NOMO-1 treated with dmso at 0.1 percent for 144 hours (cell line): ENCODE results near the gene TXNRD1.
"Not testable (repeated sequence)": the region's sequence is repeated elsewhere in the genome, so short reads cannot be mapped to it uniquely, and the experiment has no call there.

Source experiments
- DNase-seq: peaks from one replicate; lab custom pipeline; 2025; ENCODE audit not compliant: unreplicated experiment; lab: John Stamatoyannopoulos, UW

TXNRD1 gene

DNA sequence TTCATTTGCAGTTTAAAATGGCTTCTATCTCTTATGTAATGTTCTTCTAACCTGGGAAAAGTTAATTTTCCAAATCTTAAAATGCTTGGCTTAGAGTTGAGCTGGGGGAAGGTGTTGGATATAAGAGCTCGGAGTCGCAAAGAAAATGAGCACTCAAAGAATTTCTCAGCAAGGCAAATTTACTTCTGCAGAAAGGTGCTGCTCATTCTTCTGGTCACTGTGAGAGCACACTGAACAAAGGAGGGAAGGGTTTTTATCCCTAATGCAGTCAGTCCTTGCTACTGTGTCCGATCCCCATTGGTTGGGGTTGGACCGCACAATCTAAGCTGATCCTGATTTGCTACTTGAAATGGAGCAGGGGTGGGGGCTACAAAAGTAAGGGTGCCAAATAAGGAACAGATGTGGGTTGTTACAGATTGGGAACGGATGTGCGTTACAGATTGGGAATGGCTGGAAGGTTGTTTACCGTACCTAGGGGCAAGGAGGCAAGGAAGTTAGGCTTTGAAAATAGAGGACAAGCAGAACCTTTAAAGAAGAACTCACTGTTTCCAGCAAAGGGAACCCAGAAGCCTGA, 19.4 kb downstream of the TXNRD1 start:
- no peak for DNase-seq

DNA sequence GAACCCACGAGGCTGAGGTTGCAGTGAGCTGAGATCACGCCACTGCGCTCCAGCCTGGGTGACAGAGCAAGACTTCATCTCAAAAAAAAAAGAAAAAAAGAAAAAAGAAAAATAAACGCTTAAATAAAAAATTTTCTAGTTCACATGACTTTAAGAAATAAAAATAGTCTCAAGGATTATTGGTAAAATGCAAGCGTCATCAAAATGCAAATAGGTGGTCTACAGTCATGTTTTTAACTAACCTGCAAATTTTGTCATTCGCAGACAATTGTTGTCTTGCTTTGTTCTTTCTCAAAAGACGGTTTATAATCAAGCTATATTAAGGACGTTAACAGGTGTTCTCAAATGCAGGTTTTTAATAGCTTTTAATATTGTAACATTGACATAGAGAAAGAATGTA, 22.4 kb downstream of the TXNRD1 start:
- no peak for DNase-seq

- DNase-seq: no peak
Observed at GRCh38 chr12:104242546-104243206, 27.1 kb downstream of the TXNRD1 start.

- DNase-seq: no peak
Observed at GRCh38 chr12:104243551-104243950, 28.0 kb downstream of the TXNRD1 start.

- no peak for DNase-seq
Observed at GRCh38 chr12:104243971-104244370, 28.4 kb downstream of the TXNRD1 start.

DNA sequence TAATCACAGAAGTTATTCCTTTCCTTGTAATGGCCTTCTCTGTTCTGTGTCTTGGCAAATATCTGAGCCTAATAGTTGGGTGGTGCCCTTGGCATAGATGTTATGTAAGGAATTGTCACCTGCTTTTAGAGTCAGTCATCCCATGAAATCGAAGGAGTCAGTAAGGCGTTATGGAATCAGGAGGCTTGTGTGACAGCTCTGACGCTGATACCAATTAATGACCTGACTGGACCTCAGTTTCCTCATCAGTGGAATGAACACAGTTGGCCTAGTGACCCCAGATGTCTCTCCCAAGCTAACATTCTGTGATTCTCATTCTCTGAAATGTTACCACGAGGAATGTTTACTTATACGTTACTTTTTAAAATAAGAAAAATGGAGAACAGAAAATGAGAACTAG, 32.1 kb downstream of the TXNRD1 start:
- no peak for DNase-seq

DNA sequence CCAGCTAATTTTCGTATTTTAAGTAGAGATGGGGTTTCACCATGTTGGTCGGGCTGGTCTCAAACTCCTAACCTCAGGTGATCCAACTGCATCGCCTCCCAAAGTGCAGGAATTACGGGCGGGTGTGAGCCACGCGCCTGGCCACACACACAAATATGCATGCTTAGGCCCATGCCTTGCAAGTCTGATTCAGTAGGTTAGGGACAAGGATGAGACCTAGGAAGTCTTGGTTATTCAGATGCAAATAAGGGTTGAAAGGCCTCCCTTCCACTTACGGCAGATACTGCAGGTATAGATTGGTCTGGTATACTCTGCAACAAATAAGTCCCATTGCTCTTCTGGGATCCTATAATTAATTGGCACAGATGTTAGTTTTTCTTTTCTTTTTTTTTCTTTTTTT, 32.9 kb downstream of the TXNRD1 start:
- no peak for DNase-seq

GRCh38 chr12:104249017-104249416, 33.4 kb downstream of the TXNRD1 start:
- DNase-seq: no peak

GRCh38 chr12:104249898-104250297, 34.3 kb downstream of the TXNRD1 start:
- DNase-seq: no peak

DNA sequence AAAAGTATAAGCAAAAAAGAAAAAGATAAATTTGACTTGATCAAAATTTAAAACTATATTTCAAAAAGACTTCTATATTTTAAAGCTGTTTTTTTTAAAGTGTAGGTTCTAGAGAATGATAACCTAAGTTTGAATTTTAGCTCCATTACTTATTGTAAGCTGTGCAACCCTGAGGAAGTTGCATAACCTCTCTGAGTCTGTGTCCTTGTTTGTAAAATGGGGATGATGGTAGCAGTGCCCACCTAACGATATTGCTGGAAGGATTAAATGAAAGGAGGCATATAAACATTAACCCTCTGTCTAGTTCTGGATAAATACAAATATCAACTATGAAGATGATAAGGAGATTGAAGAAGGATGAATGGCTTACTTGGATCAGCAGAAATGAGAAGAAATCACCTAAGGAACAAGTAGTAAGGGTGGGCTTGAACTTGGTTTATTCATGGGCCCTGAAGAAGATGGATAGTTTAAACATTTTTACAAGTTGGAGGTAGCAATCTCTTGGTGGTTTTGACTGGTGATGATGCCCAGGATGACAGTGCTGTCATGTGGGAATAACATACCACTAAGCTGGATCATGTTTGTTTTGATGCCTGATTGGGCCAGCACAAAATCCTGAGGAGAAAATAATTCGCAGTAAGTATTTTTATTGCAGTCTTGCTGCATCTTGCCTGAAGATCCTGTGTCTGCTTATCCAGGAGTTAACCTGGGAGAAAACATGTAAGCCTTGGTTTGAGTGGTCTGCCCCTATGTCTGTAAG, 35.0 kb downstream of the TXNRD1 start:
- DNase-seq: no peak

GRCh38 chr12:104257913-104258472, 42.4 kb downstream of the TXNRD1 start:
- no peak for DNase-seq

DNA sequence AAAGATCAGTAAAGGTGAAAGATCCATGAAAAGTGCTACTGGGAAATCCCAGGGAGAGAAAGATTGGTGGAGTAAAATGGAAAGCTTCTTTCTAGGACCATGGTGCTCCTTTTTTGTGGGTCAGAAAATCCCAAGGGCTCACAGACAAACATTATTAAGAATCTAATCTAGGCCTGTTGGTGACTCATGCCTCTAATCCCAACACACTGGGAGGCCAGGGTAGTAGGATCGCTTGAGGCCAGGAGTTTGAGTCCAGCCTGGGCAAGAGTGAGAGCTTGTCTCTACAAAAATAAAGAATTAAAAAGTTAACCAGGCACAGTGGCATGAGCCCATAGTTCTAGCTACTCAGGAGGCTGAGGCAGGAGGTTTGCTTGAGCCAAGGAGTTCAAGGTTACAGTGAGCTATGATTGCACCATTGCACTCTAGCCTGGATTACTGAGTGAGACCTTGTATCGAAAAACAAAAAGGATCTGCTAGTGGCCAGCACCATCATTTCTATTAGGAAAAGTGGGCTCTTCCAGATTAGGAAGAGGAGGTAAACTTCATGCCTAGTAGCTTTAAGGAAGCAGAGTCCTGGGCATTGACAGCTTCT, 43.0 kb downstream of the TXNRD1 start:
- no peak for DNase-seq

- no peak for DNase-seq
Observed at GRCh38 chr12:104263026-104263425, 47.4 kb downstream of the TXNRD1 start.

GRCh38 chr12:104263580-104264358, 48.2 kb downstream of the TXNRD1 start:
- DNase-seq: peak; percentile 66

DNA sequence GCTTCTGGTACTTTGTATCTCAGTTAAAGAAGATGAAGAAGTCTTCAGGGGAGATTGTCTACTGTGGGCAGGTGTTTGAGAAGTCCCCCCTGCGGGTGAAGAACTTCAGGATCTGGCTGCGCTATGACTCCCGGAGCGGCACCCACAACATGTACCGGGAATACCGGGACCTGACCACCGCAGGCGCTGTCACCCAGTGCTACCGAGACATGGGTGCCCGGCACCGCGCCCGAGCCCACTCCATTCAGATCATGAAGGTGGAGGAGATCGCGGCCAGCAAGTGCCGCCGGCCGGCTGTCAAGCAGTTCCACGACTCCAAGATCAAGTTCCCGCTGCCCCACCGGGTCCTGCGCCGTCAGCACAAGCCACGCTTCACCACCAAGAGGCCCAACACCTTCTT, 49.9 kb downstream of the TXNRD1 start:
- DNase-seq: not testable (repeated sequence)

GRCh38 chr12:104272938-104273337, 57.4 kb downstream of the TXNRD1 start:
- no peak for DNase-seq

DNA sequence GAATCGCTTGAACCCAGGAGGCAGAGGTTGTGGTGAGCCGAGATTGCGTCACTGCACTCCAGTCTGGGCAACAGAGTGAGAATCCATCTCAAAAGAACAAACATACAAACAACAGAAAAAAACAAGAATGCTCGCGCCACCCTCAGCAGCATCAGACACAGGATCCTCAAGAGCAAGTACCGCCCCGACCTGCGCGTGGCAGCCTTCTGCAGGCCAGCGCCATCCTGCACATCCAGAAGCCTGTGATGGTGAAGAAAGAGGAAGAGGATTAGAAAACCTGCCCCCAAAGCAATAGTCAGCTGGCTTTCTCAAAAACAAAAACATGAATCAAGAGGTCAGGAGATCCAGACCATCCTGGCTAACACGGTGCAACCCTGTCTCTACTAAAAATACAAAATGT, 57.9 kb downstream of the TXNRD1 start:
- no peak for DNase-seq

GRCh38 chr12:104274811-104275210, 59.2 kb downstream of the TXNRD1 start:
- DNase-seq: no peak

GRCh38 chr12:104275689-104276088, 60.1 kb downstream of the TXNRD1 start:
- no peak for DNase-seq

DNA sequence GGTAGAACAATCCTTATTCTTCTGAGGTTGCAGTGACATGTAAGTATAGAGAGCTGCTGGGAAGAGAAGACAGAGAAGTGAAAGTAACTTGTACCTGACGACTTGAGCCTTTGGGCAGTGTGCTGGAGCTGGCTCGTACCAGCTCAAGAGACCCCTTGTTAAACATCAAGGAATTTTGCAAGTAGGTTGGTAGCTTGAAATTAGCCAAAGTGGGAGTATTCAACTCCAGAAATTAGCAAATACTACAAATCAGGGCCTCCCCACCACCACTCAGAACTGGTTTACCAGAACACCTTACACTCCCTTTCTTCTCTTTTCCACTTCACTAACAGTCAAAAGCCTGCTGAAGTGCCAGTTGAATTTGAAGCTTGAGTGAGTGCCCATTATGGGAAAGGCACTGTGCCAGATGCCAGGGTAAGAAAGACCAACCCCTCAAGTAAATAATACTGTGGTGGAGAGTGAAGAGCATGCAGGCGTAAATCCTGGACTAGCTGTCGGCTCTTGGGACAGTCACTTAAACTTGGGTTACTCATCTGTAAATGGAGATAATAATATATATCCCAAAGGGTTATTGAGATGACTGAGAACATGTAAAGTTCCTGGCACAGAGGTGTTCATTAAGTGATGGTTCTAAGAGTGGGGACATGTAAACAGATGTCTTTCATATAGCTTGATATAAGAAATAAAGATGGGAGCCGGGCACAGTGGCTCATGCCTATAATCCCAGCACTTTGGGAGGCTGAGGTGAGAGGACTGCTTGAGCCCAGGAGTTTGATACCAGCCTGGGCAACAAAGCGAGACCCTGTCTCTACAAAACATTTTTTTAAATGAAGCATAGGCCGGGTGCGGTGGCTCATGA, 60.9 kb downstream of the TXNRD1 start:
- peak; percentile 39 for DNase-seq
